Measurements from ENCODE around the gene SELENON. TPM values are rescaled to one million over a fixed set of nuclear protein-coding genes. Genes with fewer than 3 reads are reported as not detected.
A peak's percentile ranks its signal among the peaks of the same experiment; 100 is the strongest.

Gene SELENON
- total RNA-seq, 1 donor from 2014 or later: 45.2 TPM

GRCh38 chr1:25813734-25814471 is 13.9 kb downstream of the SELENON start:
- H3K36me3 ChIP-seq: peaks cover 67% of the 10 kb centered on the region
- no peaks in the 10 kb centered on the region for H3K9me3 ChIP-seq (replicated peaks)
- no peak for DNase-seq
- no peaks in the 10 kb centered on the region for H3K27me3 ChIP-seq (ENCODE audit: low read depth)
- H3K4me3 ChIP-seq: no peak overlapping the region
- intact Hi-C loops (cut with micrococcal nuclease): no loop called here
- H3K27ac ChIP-seq (replicated peaks): no peak overlapping the region
- no peak for TF ChIP-seq CTCF (IDR thresholded peaks at IDR 0.05; ENCODE audit: borderline replicate concordance)
- peaks cover 36% of the 10 kb centered on the region for H3K4me1 ChIP-seq

GRCh38 chr1:25814549-25815087 is 14.6 kb downstream of the SELENON start:
- intact Hi-C loops (cut with micrococcal nuclease): no loop called here
- no peaks in the 10 kb centered on the region for H3K27me3 ChIP-seq (ENCODE audit: low read depth)
- no peaks in the 10 kb centered on the region for H3K9me3 ChIP-seq (replicated peaks)
- H3K36me3 ChIP-seq: peaks cover 59% of the 10 kb centered on the region
- peaks cover 36% of the 10 kb centered on the region for H3K4me1 ChIP-seq
- TF ChIP-seq CTCF (IDR thresholded peaks at IDR 0.05; ENCODE audit: borderline replicate concordance): no peak
- DNase-seq: no peak
- H3K4me3 ChIP-seq: no peak overlapping the region
- H3K27ac ChIP-seq (replicated peaks): no peak overlapping the region

GRCh38 chr1:25815208-25816111 is 15.5 kb downstream of the SELENON start:
- H3K36me3 ChIP-seq: peaks cover 51% of the 10 kb centered on the region

GRCh38 chr1:25816112-25816718 is 16.2 kb downstream of the SELENON start:
- H3K4me1 ChIP-seq: peaks cover 35% of the 10 kb centered on the region
- H3K9me3 ChIP-seq (replicated peaks): no peaks in the 10 kb centered on the region
- TF ChIP-seq CTCF (IDR thresholded peaks at IDR 0.05; ENCODE audit: borderline replicate concordance): no peak
- H3K4me3 ChIP-seq: no peak overlapping the region
- H3K36me3 ChIP-seq: peaks cover 48% of the 10 kb centered on the region
- no peak overlapping the region for H3K27ac ChIP-seq (replicated peaks)
- no peak for DNase-seq
- H3K27me3 ChIP-seq (ENCODE audit: low read depth): no peaks in the 10 kb centered on the region
- intact Hi-C loops (cut with micrococcal nuclease): no loop called here

More at GRCh38 chr1:25815208-25816111, 15.5 kb downstream of the SELENON start:
- peaks cover 35% of the 10 kb centered on the region for H3K4me1 ChIP-seq
- H3K4me3 ChIP-seq: no peak overlapping the region
- DNase-seq: peak; percentile 13
- intact Hi-C loops (cut with micrococcal nuclease): no loop called here
- H3K9me3 ChIP-seq (replicated peaks): no peaks in the 10 kb centered on the region
- TF ChIP-seq CTCF (IDR thresholded peaks at IDR 0.05; ENCODE audit: borderline replicate concordance): no peak
- H3K27ac ChIP-seq (replicated peaks): no peak overlapping the region
- no peaks in the 10 kb centered on the region for H3K27me3 ChIP-seq (ENCODE audit: low read depth)

- peak overlapping the region; percentile 95 for H3K27ac ChIP-seq (replicated peaks)
- peaks cover 51% of the 10 kb centered on the region for H3K4me1 ChIP-seq
- H3K36me3 ChIP-seq: peaks cover 37% of the 10 kb centered on the region
- TF ChIP-seq CTCF (IDR thresholded peaks at IDR 0.05; ENCODE audit: borderline replicate concordance): peak; percentile 27
- no peaks in the 10 kb centered on the region for H3K9me3 ChIP-seq (replicated peaks)
- H3K4me3 ChIP-seq: no peak overlapping the region
- no peaks in the 10 kb centered on the region for H3K27me3 ChIP-seq (ENCODE audit: low read depth)
- peak; percentile 12 for DNase-seq
- intact Hi-C loops (cut with micrococcal nuclease): no loop called here
These were observed 18.0 kb downstream of the SELENON start for GRCh38 chr1:25817840-25818501.

Measured in left ventricle myocardium inferior (tissue), 1 donor.